ENCODE results near the gene RWDD3.

The RWDD3 gene

GRCh38 chr1:95284420-95284819, 50.4 kb downstream of the RWDD3 start:
- DNase-seq (ENCODE audit: low spot score) = no peak

GRCh38 chr1:95286479-95286878, 52.5 kb downstream of the RWDD3 start:
- no peak for DNase-seq (ENCODE audit: low spot score)

GRCh38 chr1:95287081-95287480, 53.1 kb downstream of the RWDD3 start:
- no peak for DNase-seq (ENCODE audit: low spot score)

DNA sequence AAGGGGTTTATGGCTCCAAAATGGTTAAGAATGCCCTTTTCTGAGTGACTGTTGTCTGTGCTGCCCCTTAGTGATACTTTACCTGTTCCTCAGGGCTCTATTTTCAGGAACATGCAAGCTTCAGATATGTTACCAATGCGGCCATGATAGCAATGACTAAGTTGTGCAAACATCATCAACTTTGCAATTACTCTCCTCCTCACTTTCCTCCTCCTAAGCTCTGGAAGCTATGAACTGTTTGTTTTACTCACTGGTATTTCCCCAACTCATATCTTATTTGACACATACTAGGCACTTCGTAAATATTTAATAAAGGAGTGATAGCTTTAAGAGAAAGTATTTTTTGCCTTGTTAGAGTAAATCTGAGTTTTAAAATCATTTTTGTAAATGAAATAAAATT, 53.8 kb downstream of the RWDD3 start:
- DNase-seq (ENCODE audit: low spot score) = no peak
